Testis (tissue), 2 donors: ENCODE results near the gene C9orf50.

Experiments used
- POLR2A ChIP-seq: fragments of 450-650 bp; IDR thresholded peaks from one replicate; pipeline ENCODE4 v1.6.1; 2017; ENCODE audit warnings: antibody characterized with exemption, mild to moderate bottlenecking, moderate library complexity
- TF ChIP-seq, protein P1 (sequence below), 3 experiments: fragments of 450-650 bp in 2 of 3; fragments of 200-600 bp in 1 of 3; sonication (generic) in 1 of 3; IDR thresholded peaks; one replicate each; pipeline ENCODE4 v1.5.1; 2016 to 2019; ENCODE audit warnings: antibody characterized with exemption in 3 of 3, mild to moderate bottlenecking in 2 of 3, moderate library complexity in 1 of 3

DNA sequence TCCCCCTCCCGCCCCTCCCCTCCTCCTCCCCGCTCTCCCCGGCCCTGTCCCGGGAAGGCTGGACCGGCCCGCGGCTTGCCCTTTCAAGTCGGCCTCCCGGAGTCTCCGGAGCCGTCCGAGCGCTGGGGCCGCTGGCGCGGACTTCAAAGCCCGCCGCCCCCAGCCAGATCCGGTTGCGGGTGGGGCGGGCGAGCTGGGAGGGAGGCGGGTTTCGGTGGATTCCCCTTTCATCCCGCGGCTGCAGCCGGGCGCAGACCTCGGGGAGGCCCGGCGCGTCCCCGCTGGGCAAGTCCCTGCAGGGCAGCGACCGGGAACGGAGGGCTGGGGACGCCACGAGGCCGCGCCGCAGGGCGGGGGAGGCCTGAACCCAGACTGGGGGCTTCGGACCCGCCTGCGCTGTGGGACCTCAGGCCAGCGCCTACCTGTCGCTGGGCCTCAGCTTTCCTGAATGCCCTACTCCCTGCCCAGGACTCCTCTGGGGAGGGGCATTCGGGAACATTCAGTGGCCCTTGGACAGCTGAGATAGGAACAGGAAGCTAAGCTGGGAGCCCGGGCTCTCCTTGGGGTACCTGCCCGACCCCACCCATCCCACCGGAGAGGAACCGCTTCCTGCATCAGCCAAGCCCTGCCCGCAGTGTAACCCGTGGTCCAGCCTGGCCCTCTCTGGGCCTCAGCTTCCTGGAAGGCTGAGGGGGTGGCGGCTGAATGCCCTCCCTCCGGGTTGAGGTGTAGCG lies 23.4 kb downstream of the C9orf50 start:
- TF ChIP-seq, protein P1, sequence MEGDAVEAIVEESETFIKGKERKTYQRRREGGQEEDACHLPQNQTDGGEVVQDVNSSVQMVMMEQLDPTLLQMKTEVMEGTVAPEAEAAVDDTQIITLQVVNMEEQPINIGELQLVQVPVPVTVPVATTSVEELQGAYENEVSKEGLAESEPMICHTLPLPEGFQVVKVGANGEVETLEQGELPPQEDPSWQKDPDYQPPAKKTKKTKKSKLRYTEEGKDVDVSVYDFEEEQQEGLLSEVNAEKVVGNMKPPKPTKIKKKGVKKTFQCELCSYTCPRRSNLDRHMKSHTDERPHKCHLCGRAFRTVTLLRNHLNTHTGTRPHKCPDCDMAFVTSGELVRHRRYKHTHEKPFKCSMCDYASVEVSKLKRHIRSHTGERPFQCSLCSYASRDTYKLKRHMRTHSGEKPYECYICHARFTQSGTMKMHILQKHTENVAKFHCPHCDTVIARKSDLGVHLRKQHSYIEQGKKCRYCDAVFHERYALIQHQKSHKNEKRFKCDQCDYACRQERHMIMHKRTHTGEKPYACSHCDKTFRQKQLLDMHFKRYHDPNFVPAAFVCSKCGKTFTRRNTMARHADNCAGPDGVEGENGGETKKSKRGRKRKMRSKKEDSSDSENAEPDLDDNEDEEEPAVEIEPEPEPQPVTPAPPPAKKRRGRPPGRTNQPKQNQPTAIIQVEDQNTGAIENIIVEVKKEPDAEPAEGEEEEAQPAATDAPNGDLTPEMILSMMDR (IDR thresholded peaks at IDR 0.05): no peak
- no peak for TF ChIP-seq POLR2A
